GM12872 (cell line): ENCODE data around the gene RHOBTB1.

Experiments
- TF ChIP-seq, protein P1 (sequence below): IDR thresholded peaks from 3 replicates; pipeline ENCODE4 v1.5.1; 2011; ENCODE audit warnings: low read depth, mild to moderate bottlenecking, low read length, moderate library complexity; ENCODE audit not compliant: insufficient read depth

Gene RHOBTB1

DNA sequence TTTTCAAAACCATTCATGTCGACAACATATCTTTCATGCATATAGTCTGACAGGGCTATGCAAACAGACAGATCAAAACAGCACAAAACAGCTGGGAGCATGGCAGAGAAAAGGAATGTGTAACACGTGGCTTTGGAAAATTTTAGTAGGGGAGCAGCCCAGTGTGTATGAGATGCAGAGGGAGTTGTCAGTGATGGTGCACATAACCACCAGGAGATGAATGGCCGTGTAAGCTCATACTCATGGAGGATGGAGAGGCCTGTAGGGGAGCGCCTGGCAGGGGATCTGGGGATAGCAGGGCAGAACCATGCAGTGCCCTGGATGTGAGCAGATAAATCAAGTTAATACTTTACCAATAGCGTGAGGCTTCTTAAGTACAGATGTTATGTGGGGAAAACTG is 45.7 kb downstream of the RHOBTB1 start:
- TF ChIP-seq, protein P1, sequence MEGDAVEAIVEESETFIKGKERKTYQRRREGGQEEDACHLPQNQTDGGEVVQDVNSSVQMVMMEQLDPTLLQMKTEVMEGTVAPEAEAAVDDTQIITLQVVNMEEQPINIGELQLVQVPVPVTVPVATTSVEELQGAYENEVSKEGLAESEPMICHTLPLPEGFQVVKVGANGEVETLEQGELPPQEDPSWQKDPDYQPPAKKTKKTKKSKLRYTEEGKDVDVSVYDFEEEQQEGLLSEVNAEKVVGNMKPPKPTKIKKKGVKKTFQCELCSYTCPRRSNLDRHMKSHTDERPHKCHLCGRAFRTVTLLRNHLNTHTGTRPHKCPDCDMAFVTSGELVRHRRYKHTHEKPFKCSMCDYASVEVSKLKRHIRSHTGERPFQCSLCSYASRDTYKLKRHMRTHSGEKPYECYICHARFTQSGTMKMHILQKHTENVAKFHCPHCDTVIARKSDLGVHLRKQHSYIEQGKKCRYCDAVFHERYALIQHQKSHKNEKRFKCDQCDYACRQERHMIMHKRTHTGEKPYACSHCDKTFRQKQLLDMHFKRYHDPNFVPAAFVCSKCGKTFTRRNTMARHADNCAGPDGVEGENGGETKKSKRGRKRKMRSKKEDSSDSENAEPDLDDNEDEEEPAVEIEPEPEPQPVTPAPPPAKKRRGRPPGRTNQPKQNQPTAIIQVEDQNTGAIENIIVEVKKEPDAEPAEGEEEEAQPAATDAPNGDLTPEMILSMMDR, result no peak

DNA sequence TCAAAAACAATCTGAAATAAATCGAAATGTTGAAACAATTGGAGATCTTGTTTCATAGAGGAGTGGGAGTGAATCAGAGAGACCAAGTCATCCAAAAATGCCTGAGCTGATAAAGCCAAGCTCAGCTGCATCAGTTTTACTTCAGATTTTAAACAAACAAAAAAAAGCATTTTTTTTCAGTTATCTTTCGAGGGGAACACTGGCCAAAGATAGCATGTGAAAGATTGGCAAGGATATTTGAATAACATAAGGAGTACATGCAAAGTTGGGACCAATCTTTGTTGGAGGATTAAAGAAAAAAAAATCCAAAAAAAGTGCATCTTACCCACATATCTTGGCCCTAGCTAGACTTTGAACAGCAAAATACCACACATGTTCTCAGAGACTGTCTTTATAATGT is 47.2 kb downstream of the RHOBTB1 start:
- TF ChIP-seq, protein P1, result no peak

DNA sequence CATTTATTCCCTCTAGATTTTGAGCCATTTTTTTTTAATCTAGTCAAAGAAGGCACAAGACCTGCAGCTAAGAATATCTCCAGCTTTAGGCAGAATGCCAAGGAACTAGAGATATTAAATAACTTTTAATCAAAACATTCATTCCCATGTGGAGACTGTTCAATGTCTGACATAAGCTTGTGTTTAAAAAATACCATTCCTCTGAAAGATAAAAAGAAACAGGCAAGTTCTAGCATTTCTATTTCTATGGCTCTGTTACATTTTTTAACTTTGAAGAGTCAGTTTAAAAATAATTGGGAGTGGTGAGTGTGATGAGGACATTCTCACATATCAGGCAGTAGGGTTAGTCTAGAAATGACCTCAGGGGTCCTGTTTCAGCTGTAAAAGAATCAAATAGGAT is 48.0 kb downstream of the RHOBTB1 start:
- TF ChIP-seq, protein P1, result no peak

DNA sequence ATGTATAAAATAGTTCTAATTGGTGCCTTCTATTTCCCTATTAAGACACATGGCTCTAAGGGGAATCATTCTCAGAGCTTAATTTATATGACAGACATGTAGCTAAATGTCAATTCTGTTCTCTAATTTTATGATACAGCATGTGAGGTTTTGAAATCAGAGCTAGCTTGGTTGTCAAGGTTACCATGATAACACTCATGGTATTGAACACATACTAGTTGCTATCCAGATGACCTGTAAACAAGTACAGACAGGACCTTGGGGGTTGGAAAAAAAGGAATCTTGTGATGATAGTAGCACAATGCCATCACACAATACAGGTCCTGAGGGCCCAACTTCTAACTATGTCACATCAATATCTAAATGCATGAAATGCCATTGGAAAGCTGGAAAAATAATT is 49.2 kb downstream of the RHOBTB1 start:
- TF ChIP-seq, protein P1, result no peak

DNA sequence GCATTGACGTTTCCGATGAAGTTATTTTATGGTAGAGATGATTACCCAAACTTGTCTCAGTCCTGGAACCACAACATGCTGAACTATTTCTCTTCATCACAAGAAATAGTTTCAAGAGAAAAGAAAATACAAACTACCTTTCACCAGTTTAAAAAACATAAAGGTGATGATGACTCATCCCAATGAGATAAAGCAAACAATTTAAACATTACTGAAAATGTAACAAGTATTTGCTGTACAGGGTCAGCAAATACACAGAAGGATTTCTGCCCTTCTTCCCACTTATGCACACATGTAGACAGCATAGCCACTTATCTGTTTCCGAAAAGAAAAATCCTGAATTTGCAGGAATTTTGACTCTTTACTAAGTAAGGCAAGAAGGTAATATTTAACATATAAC is 50.8 kb downstream of the RHOBTB1 start:
- TF ChIP-seq, protein P1, result no peak

DNA sequence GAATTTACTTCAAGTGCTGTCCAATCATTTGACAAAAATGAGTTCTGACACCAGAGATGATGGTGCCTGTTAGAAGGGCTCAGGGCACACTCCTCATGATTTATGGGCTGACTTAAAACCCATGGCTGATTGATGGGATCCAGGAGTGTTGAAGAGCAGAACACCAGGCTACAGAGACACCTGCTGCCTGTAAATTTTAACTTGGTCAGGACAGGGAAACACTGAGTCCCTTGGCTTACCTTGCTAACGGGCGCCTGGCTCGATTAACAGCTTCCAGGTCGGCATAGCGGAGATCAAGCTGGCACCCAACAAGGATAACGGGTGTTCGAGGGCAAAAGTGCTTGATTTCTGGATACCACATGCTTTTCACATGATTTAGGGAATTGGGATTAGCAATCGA is 51.4 kb downstream of the RHOBTB1 start:
- TF ChIP-seq, protein P1, result no peak

DNA sequence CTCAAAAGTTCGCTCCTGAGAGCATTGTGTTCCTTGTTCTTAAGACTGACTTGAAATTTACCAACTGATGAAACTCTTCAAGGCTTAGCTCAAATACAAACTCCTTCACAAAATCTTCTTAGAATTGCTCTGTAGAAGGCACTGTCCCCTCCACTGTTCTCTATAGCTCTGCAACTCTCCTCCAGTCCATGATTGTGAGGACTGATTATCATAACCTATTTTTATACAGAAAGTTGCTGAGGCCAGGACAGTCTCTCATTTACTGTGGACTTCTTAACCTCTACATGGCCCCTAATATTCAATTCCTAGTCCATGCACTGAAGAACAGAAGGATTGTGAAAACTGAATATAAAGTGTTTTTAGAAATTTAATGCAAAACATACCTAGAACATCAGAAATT is 53.2 kb downstream of the RHOBTB1 start:
- TF ChIP-seq, protein P1, result no peak

DNA sequence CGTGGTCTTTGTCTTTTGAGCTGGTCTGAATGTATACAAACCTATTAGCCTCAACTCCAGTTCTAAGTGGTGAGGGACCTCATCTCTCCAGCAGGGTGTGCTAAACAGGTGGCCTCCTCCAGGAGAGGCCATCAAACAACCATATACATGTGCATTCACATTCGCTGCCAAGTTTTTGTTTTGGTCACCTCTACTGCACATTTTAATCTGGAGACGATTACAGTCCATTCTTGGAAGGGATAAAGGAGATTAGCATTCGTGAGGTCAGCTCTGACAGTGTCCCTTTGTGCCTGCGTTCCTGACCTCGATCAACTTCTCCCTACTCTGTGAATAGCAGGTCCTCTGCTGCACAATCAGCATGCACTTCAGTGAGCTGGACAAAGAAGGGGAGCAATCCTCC is 60.8 kb downstream of the RHOBTB1 start:
- TF ChIP-seq, protein P1, result peak; percentile 52; the same call in 2 of the 3 replicates
